Muscle of leg (tissue), 11 donors: ENCODE data around the gene PON3. TPM values are rescaled to one million over a fixed set of nuclear protein-coding genes. Genes with fewer than 3 reads are reported as not detected.

ENCODE experiments used
- DNase-seq: peaks from one replicate; pipeline ENCODE4 v3.0.0; 2013
- H3K27ac ChIP-seq: one replicate; pipeline ENCODE4 v1.5.1; 2013; ENCODE audit warnings: mild to moderate bottlenecking, low read length, control low read depth
- H3K27me3 ChIP-seq: one replicate; pipeline ENCODE4 v1.6.1; 2013; ENCODE audit warnings: low read length; ENCODE audit not compliant: control insufficient read depth, insufficient read depth
- H3K36me3 ChIP-seq: one replicate; pipeline ENCODE4 v1.6.1; 2013; ENCODE audit warnings: low read length; ENCODE audit not compliant: control insufficient read depth, insufficient read depth
- H3K4me1 ChIP-seq: one replicate; pipeline ENCODE4 v1.6.1; 2013; ENCODE audit warnings: low read length; ENCODE audit not compliant: control insufficient read depth, insufficient read depth
- H3K4me3 ChIP-seq: one replicate; pipeline ENCODE4 v1.5.1; 2013; ENCODE audit warnings: low read length, control low read depth
- H3K9me3 ChIP-seq: replicated peaks from 2 replicates; pipeline ENCODE4 v1.6.1; 2013; ENCODE audit warnings: low read depth, low read length; ENCODE audit not compliant: control insufficient read depth
- WGBS: methylation state at CpG from one replicate; pipeline ENCODE4 v1.1.5; 2013; ENCODE audit warnings: missing lambda C conversion rate; ENCODE audit not compliant: insufficient coverage; 5-methylcytosine and 5-hydroxymethylcytosine counted together
- polyA plus RNA-seq, 8 donors: library from polyadenylated mRNA; unstranded; fragments of 120-200 nt; gene quantifications; one replicate each; pipeline versions ENCODE4 v1.2.1 to v1.2.3, GENCODE V29; 2013; ENCODE audit warnings: inconsistent platforms in 1 of 8, low replicate concordance in 1 of 8; ENCODE audit not compliant: insufficient read length in 8 of 8, insufficient read depth in 1 of 8
- total RNA-seq: library from RNA; stranded (reverse); fragments of 120-200 nt; gene quantifications from one replicate; pipeline ENCODE4 v1.2.4, GENCODE V29; 2013

PON3 gene
- total and polyA plus RNA-seq, 9 donors: 3.4 to 6.5 (median 5.0) TPM

DNA sequence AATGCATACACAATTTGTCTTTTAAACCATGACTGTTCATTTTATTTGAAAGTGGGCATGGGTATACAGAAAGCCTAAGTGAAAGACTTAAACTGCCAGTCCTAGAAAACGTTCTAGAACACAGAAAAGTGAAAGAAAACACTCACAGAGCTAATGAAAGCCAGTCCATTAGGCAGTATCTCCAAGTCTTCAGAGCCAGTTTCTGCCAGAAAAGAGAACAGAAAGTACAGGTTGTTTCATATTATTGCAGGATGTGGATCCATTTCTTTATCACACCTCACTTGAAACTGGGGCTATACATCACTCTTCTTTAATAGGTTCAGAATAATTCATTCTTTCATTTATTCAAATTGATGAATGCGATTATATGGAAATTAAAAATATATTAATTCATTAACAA, 79.6 kb downstream of the PON3 start:
- Histone ChIP-seq H3K36me3 (no peaks in the 10 kb centered on the region), H3K4me1 (no peaks in the 10 kb centered on the region), H3K27me3 (no peaks in the 10 kb centered on the region), H3K4me3 (no peak overlapping the region), H3K27ac (no peak overlapping the region), H3K9me3 (no peaks in the 10 kb centered on the region)
- no peak for DNase-seq
- WGBS: no CpG with 5 or more reads among the region's 2 CpGs

DNA sequence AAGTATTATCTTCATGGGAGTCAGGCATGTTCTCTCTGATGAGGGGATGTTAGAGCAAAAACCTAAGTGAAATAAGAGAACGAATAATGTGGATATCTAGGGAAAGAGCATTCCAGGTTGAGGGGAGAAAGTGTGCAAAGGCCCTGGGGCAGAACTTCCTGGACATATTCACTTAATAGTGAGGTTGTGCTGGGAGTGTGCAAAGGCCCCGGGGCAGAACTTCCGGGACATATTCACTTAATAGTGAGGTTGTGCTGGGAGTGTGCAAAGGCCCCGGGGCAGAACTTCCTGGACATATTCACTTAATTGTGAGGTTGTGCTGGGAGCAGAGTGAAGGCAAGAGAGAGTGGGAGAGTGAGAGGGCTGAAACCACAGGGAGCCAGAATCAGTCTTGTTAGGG, 83.6 kb downstream of the PON3 start:
- H3K9me3 ChIP-seq: no peaks in the 10 kb centered on the region
- 100% methylated on average over 1 of the region's 4 CpGs for WGBS

DNA sequence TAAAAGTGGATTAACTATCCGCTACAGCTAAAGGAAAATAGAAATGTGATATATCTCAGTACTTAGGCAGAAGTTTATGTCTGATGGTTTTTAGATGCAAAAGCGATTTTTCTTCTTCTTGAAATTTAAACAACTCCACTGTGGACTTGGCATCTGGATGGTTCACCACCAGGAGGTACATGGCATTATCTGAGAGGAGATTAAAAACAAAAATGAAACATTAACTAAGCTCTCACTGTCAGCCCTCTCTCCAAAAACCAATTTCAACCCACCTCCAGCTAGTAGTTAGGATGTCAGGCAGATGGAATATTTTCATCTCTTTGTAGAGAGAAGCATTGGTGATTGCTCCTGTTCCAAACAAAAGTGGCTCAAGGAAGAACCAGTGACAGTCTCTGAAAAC, 84.8 kb downstream of the PON3 start:
- Histone ChIP-seq H3K27me3 (no peaks in the 10 kb centered on the region), H3K9me3 (no peaks in the 10 kb centered on the region), H3K4me1 (no peaks in the 10 kb centered on the region), H3K4me3 (no peak overlapping the region), H3K27ac (no peak overlapping the region), H3K36me3 (no peaks in the 10 kb centered on the region)
- DNase-seq: no peak
- WGBS: no CpG with 5 or more reads among the region's 2 CpGs

More for the DNA sequence above, 83.6 kb downstream of the PON3 start:
- Histone ChIP-seq H3K27ac (no peak overlapping the region), H3K4me1 (no peaks in the 10 kb centered on the region), H3K36me3 (no peaks in the 10 kb centered on the region), H3K27me3 (no peaks in the 10 kb centered on the region), H3K4me3 (no peak overlapping the region)
- no peak for DNase-seq

DNA sequence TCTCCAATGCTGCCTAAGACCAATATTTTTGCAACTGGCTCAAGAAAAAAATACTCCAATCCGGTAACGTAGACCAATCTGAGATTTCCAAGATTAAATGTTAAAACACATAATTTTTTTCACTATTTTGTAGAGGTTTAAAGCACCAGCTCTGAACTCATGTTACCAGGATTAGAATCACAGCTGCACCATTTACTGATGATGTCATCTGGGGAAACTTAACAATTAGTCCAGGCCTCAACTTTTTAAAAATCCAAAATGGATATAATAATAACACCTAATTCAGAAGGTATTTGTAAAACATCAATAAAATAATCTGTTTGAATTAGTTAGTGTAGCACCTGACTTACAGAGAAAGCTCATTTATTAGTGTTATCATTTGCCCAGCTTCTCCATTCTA, 86.2 kb downstream of the PON3 start:
- Histone ChIP-seq H3K27me3 (no peaks in the 10 kb centered on the region), H3K36me3 (no peaks in the 10 kb centered on the region), H3K27ac (no peak overlapping the region), H3K4me3 (no peak overlapping the region), H3K4me1 (no peaks in the 10 kb centered on the region), H3K9me3 (no peaks in the 10 kb centered on the region)
- peak; percentile 23 for DNase-seq
- no CpG with 5 or more reads among the region's 2 CpGs for WGBS

Other genes with a start within 250 kb of the PON3 start
- gene PON1, start 71.8 kb downstream of the PON3 start, total RNA-seq: 0.31 TPM
- under 1 TPM; 0.28 to 0.52 (median 0.33) TPM for gene PON1, start 71.8 kb downstream of the PON3 start, polyA plus RNA-seq
- gene PON2, start 38.7 kb upstream of the PON3 start, total RNA-seq: 71.6 TPM
- gene PON2, start 38.7 kb upstream of the PON3 start, polyA plus RNA-seq: 100 to 1,000 TPM in 4 of 8 donors, 10 to 100 TPM in 4; 66.7 to 153 (median 94.4) TPM
- gene ASB4, start 89.6 kb upstream of the PON3 start, total RNA-seq: 32.5 TPM
- 10 to 100 TPM; 18.6 to 50.5 (median 29.2) TPM for gene ASB4, start 89.6 kb upstream of the PON3 start, polyA plus RNA-seq
- gene PDK4, start 200.1 kb upstream of the PON3 start, total RNA-seq: 13.6 TPM
- 10 to 100 TPM; 11.2 to 17.8 (median 14.3) TPM for gene PDK4, start 200.1 kb upstream of the PON3 start, polyA plus RNA-seq